ENCODE results near the gene USP38.
"Not testable (repeated sequence)": the region's sequence is repeated elsewhere in the genome, so short reads cannot be mapped to it uniquely, and the experiment has no call there.

The USP38 gene

GRCh38 chr4:143234153-143234552, 49.4 kb downstream of the USP38 start:
- no peak for TF ChIP-seq CTCF (IDR thresholded peaks at IDR 0.05; ENCODE audit: insufficient read depth, missing control alignments)
- FAIRE-seq (no peak), DNase-seq (ENCODE audit: insufficient read length, low spot score) (no peak)

- not testable (repeated sequence) for DNase-seq (ENCODE audit: insufficient read length, low spot score); FAIRE-seq
These were observed 52.5 kb downstream of the USP38 start for GRCh38 chr4:143237195-143237594.

- no peak for FAIRE-seq
- no peak for DNase-seq (ENCODE audit: insufficient read length, low spot score)
- no peak for TF ChIP-seq CTCF (IDR thresholded peaks at IDR 0.05; ENCODE audit: insufficient read depth, missing control alignments)
These were observed 56.4 kb downstream of the USP38 start for GRCh38 chr4:143240939-143241679.

- FAIRE-seq: no peak
- TF ChIP-seq CTCF (IDR thresholded peaks at IDR 0.05; ENCODE audit: insufficient read depth, missing control alignments): no peak
- no peak for DNase-seq (ENCODE audit: insufficient read length, low spot score)
These were observed 57.2 kb downstream of the USP38 start for GRCh38 chr4:143241892-143242291.

- no peak for FAIRE-seq
- no peak for TF ChIP-seq CTCF (IDR thresholded peaks at IDR 0.05; ENCODE audit: insufficient read depth, missing control alignments)
- DNase-seq (ENCODE audit: insufficient read length, low spot score): no peak
These were observed 58.3 kb downstream of the USP38 start for GRCh38 chr4:143243041-143243440.

- DNase-seq (ENCODE audit: insufficient read length, low spot score) (no peak), FAIRE-seq (no peak)
- TF ChIP-seq CTCF (IDR thresholded peaks at IDR 0.05; ENCODE audit: insufficient read depth, missing control alignments): no peak
These were observed 62.3 kb downstream of the USP38 start for GRCh38 chr4:143246977-143247376.

GRCh38 chr4:143247866-143248265, 63.1 kb downstream of the USP38 start:
- no peak for TF ChIP-seq CTCF (IDR thresholded peaks at IDR 0.05; ENCODE audit: insufficient read depth, missing control alignments)
- no peak for FAIRE-seq
- DNase-seq (ENCODE audit: insufficient read length, low spot score): no peak
